Osteocyte (in vitro differentiated cells): ENCODE data around the gene CDH11. TPM values are rescaled to one million over a fixed set of nuclear protein-coding genes. Genes with fewer than 3 reads are reported as not detected.

Experiments used
- DNase-seq: peaks from one replicate; pipeline ENCODE4 v3.0.0; 2021; ENCODE audit warnings: mixed read lengths; ENCODE audit not compliant: unreplicated experiment; ENCODE audit errors: extremely low spot score
- H3K27ac Mint-ChIP-seq: one replicate; pipeline ENCODE4 v1.8.0; 2021; ENCODE audit warnings: mild to moderate bottlenecking, mixed read lengths; ENCODE audit not compliant: unreplicated experiment
- H3K27me3 Mint-ChIP-seq: one replicate; pipeline ENCODE4 v1.8.0; 2021; ENCODE audit warnings: mixed read lengths; ENCODE audit not compliant: unreplicated experiment
- H3K36me3 Mint-ChIP-seq: one replicate; pipeline ENCODE4 v1.8.0; 2021; ENCODE audit warnings: mixed read lengths; ENCODE audit not compliant: unreplicated experiment
- H3K4me1 Mint-ChIP-seq: one replicate; pipeline ENCODE4 v1.8.0; 2021; ENCODE audit warnings: mixed read lengths; ENCODE audit not compliant: unreplicated experiment
- H3K4me3 Mint-ChIP-seq: one replicate; pipeline ENCODE4 v1.8.0; 2021; ENCODE audit warnings: mild to moderate bottlenecking, moderate library complexity, mixed read lengths; ENCODE audit not compliant: unreplicated experiment
- H3K9me3 Mint-ChIP-seq: one replicate; pipeline ENCODE4 v1.8.0; 2021; ENCODE audit warnings: mixed read lengths; ENCODE audit not compliant: unreplicated experiment
- total RNA-seq: library from RNA; stranded (reverse); gene quantifications from 2 replicates; pipeline ENCODE4 v1.2.1, GENCODE V29; 2021
- TF ChIP-seq, protein P1 (sequence below): fragments of 200-600 bp; sonication (generic); IDR thresholded peaks from 2 replicates; pipeline ENCODE4 v1.5.0; 2021; ENCODE audit warnings: antibody characterized with exemption, mild to moderate bottlenecking, moderate library complexity

CDH11 gene
- total RNA-seq, 1 donor from 2014 or later: 560 TPM

DNA sequence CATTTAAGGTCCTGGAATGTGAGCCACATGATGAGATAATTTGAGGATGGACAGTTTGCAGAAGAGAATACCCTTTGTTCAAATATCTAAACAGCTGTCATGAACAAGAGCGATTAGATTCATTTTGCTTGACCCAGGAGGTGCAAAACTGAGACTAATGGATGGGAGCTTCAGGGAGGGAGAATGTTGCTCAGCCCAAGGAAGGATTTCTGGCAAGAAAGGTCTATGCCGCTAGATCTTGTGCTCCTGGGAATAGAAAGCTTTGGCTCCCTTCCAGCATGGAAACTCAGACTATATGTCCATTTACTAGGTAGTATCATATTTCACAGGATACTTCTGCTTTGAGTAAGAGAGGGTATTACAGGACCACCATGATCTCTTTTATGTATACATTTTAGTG is 14.8 kb upstream of the CDH11 start:
- Mint-ChIP-seq H3K4me3 (no peak overlapping the region), H3K27ac (no peak overlapping the region), H3K27me3 (no peaks in the 10 kb centered on the region), H3K9me3 (no peaks in the 10 kb centered on the region), H3K36me3 (no peaks in the 10 kb centered on the region), H3K4me1 (peaks cover 2% of the 10 kb centered on the region)
- no peak for DNase-seq
- TF ChIP-seq, protein P1, sequence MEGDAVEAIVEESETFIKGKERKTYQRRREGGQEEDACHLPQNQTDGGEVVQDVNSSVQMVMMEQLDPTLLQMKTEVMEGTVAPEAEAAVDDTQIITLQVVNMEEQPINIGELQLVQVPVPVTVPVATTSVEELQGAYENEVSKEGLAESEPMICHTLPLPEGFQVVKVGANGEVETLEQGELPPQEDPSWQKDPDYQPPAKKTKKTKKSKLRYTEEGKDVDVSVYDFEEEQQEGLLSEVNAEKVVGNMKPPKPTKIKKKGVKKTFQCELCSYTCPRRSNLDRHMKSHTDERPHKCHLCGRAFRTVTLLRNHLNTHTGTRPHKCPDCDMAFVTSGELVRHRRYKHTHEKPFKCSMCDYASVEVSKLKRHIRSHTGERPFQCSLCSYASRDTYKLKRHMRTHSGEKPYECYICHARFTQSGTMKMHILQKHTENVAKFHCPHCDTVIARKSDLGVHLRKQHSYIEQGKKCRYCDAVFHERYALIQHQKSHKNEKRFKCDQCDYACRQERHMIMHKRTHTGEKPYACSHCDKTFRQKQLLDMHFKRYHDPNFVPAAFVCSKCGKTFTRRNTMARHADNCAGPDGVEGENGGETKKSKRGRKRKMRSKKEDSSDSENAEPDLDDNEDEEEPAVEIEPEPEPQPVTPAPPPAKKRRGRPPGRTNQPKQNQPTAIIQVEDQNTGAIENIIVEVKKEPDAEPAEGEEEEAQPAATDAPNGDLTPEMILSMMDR: no peak

DNA sequence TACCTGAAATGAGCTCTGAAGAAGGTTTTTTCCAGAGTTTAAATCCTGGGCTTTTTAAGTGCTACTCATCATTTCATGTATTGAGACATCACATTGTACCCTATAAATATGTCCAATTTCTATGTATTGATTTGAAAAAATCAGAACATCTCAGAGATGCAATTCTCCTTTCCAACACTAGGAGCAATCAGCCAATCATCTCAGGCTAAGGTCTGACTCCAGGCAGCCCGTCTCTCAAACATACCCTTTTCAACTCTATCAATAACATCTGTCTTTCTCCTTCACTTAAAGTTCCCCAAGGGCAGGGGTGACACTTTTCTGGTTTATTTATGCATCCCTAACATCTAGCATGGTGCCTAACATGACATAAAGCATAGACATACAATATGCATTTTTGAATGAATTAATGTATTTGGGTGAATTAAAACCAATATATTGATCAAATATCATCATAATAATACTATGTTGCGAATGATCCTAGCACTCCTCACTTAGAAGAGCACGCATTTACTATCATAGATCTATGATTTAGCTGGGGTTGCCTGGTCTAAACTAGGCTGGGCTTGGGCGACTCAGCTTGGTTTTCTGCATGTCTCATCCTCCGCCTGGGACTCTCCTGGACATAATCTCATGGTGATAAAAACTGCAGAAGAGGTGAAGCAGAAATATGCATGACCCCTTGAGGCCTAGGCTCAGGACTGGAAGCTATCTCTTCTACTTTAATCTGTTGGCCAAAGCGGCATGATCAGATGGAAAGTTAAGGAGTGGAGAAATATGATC is 5.2 kb upstream of the CDH11 start:
- DNase-seq: no peak
- TF ChIP-seq, protein P1: peak; percentile 46
- Mint-ChIP-seq H3K4me3 (no peak overlapping the region), H3K36me3 (no peaks in the 10 kb centered on the region), H3K4me1 (peaks cover 18% of the 10 kb centered on the region), H3K9me3 (no peaks in the 10 kb centered on the region), H3K27me3 (no peaks in the 10 kb centered on the region), H3K27ac (no peak overlapping the region)

DNA sequence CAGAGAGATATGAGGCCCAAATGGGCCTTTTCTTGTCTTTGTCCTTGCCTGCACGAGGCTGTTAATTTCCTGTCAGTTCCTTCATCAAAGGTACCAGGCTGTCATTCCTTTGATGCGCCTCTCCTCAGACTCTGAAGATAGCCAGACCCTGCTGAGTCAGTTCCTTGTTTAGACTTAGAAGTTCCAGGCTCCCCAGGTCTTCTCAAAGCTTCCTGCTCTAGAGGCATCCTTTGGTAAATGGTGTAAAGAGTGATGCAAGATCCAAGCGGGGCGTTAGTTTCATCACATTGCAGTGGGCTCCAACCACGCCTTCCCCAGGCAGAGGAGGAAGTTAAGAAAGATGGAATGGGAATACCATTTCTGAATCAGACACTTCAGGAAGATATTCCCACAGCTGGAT is 4.0 kb upstream of the CDH11 start:
- Mint-ChIP-seq H3K4me3 (no peak overlapping the region), H3K36me3 (no peaks in the 10 kb centered on the region), H3K27me3 (no peaks in the 10 kb centered on the region), H3K4me1 (peaks cover 18% of the 10 kb centered on the region), H3K27ac (no peak overlapping the region), H3K9me3 (no peaks in the 10 kb centered on the region)
- TF ChIP-seq, protein P1: no peak
- DNase-seq: no peak

DNA sequence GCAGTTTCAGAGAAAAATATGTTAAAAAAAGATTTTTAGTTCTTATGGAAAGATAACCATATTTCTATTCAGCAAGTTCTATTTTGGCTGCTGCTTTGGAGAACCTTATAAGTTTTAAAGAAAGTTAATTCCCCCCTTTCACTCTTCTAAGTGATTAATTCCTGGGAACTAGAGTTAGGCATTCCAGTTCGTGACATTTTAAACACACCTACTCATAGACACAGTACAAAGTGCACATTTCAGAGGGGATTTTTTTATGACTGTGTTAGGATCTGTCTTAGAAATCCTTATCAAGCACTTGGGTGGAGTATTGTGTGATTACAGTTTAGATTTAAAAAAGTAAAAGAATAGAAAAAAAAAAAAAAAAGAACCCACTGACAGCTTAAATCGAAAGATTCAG is 3.5 kb upstream of the CDH11 start:
- DNase-seq: no peak
- Mint-ChIP-seq H3K4me3 (no peak overlapping the region), H3K27me3 (no peaks in the 10 kb centered on the region), H3K27ac (no peak overlapping the region), H3K4me1 (peaks cover 18% of the 10 kb centered on the region), H3K9me3 (no peaks in the 10 kb centered on the region), H3K36me3 (no peaks in the 10 kb centered on the region)
- TF ChIP-seq, protein P1: no peak

DNA sequence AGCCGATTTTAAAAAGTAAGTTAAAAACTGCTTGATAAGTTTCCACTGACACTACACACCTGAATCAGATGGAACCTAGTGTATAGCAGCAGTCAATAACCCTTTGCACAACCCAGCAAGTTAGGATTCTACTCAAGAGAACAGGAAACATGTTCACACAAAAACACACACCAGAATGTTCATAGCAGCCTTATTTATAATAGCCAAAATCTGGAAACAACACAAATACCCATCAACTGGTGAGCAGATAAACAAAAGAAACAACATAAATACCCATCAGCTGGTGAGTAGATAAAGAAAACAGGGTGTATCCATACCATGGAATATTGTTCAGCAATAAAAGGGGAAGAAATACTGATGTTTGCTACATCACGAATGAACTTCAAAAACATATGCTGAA is 2.7 kb upstream of the CDH11 start:
- no peak for DNase-seq
- H3K4me1 Mint-ChIP-seq: peaks cover 20% of the 10 kb centered on the region
- peaks cover 2% of the 10 kb centered on the region for H3K36me3 Mint-ChIP-seq
- H3K27me3 Mint-ChIP-seq: no peaks in the 10 kb centered on the region
- H3K27ac Mint-ChIP-seq: peak overlapping the region; percentile 6
- H3K4me3 Mint-ChIP-seq: peak overlapping the region; percentile 97
- TF ChIP-seq, protein P1: no peak
- H3K9me3 Mint-ChIP-seq: no peaks in the 10 kb centered on the region
